SK-N-SH (cell line): ENCODE measurements around the gene RASSF3. TPM values are rescaled to one million over a fixed set of nuclear protein-coding genes. Genes with fewer than 3 reads are reported as not detected.

ENCODE experiments used
- CTCF ChIA-PET: fragments of 300-600, 350-600 bp; formaldehyde crosslinking; extraction: SDS; loops from one replicate; lab custom pipeline; 2021; lab: Yijun Ruan, JAX
- POLR2A ChIA-PET: fragments of 350-600 bp; sonication (Branson Sonifier 250); formaldehyde crosslinking; extraction: SDS; loops from one replicate; lab custom pipeline; 2020; ENCODE audit warnings: antibody characterized with exemption, inconsistent platforms; lab: Yijun Ruan, JAX
- DNase-seq: peaks from one replicate; pipeline ENCODE4 v3.0.0; 2012
- H2AFZ ChIP-seq: fragments of 200-600 bp; sonication (generic); 2 replicates; pipeline ENCODE4 v1.8.1; 2016; ENCODE audit warnings: antibody characterized with exemption, mild to moderate bottlenecking, low read depth
- H3F3A ChIP-seq: fragments of 200-600 bp; sonication (generic); replicated peaks from 2 replicates; pipeline ENCODE3; 2016; ENCODE audit warnings: antibody characterized with exemption, mild to moderate bottlenecking; ENCODE audit not compliant: insufficient read depth
- H3K27ac ChIP-seq, 2 experiments: fragments of 200-500 bp in 1 of 2; fragments of 200-600 bp in 1 of 2; sonication (Bioruptor generic) in 1 of 2; sonication (generic), shearing (Covaris generic) in 1 of 2; 2 replicates each; pipeline versions ENCODE4 v1.5.1 to v1.6.1; 2014 to 2016; ENCODE audit warnings: low read depth in 2 of 2, inconsistent platforms in 1 of 2, low read length in 1 of 2, mild to moderate bottlenecking in 1 of 2, mixed read lengths in 1 of 2
- H3K27me3 ChIP-seq: fragments of 200-600 bp; sonication (generic), shearing (Covaris generic); 2 replicates; pipeline ENCODE4 v1.6.1; 2016; ENCODE audit warnings: mixed run types; ENCODE audit not compliant: insufficient read depth
- H3K36me3 ChIP-seq, 2 experiments: fragments of 200-500 bp in 1 of 2; fragments of 200-600 bp in 1 of 2; sonication (Bioruptor generic) in 1 of 2; sonication (generic) in 1 of 2; replicated peaks in 1 of 2; 2 replicates each; pipeline versions ENCODE3 to v1.5.1; 2014 to 2016; ENCODE audit warnings: low read length in 1 of 2, mild to moderate bottlenecking in 1 of 2; ENCODE audit not compliant: insufficient read depth in 2 of 2, control insufficient read depth in 1 of 2
- H3K4me1 ChIP-seq, 2 experiments: fragments of 200-500 bp in 1 of 2; fragments of 200-600 bp in 1 of 2; sonication (Bioruptor generic) in 1 of 2; sonication (generic), shearing (Covaris generic) in 1 of 2; 2 replicates each; pipeline versions ENCODE4 v1.5.1 to v1.6.1; 2014 to 2016; ENCODE audit warnings: low read depth in 1 of 2, low read length in 1 of 2, mixed run types in 1 of 2; ENCODE audit not compliant: insufficient read depth in 2 of 2, control insufficient read depth in 1 of 2
- H3K4me2 ChIP-seq: fragments of 200-600 bp; sonication (generic), shearing (Covaris generic); 2 replicates; pipeline ENCODE4 v1.6.1; 2017; ENCODE audit warnings: mixed run types
- H3K4me3 ChIP-seq, 2 experiments: fragments of 200-500 bp in 1 of 2; fragments of 200-600 bp in 1 of 2; sonication (Bioruptor generic) in 1 of 2; sonication (generic), shearing (Covaris generic) in 1 of 2; 2 replicates each; pipeline versions ENCODE4 v1.5.1 to v1.8.1; 2014 to 2016; ENCODE audit warnings: low read depth in 2 of 2, inconsistent platforms in 1 of 2, low read length in 1 of 2, mild to moderate bottlenecking in 1 of 2, mixed read lengths in 1 of 2, moderate library complexity in 1 of 2
- H3K79me2 ChIP-seq: fragments of 200-600 bp; sonication (generic); 2 replicates; pipeline ENCODE4 v1.8.1; 2017; ENCODE audit warnings: mild to moderate bottlenecking; ENCODE audit not compliant: insufficient read depth
- H3K9ac ChIP-seq: fragments of 200-600 bp; sonication (generic); 2 replicates; pipeline ENCODE4 v1.6.1; 2017; ENCODE audit warnings: mixed run types
- H3K9me2 ChIP-seq: fragments of 200-600 bp; sonication (generic); 2 replicates; pipeline ENCODE4 v1.6.1; 2017; ENCODE audit warnings: mixed run types
- H3K9me3 ChIP-seq: fragments of 200-600 bp; sonication (generic); 2 replicates; pipeline ENCODE4 v1.6.1; 2017; ENCODE audit warnings: mixed run types, mild to moderate bottlenecking, moderate library complexity
- H4K20me1 ChIP-seq: fragments of 200-600 bp; sonication (generic); 2 replicates; pipeline ENCODE4 v1.6.1; 2017; ENCODE audit warnings: mild to moderate bottlenecking, mixed run types; ENCODE audit not compliant: insufficient read depth
- EP300 ChIP-seq, 2 experiments: IDR thresholded peaks; 2 replicates each; pipeline versions ENCODE4 v1.4.0 to v1.6.1; 2012; ENCODE audit warnings: borderline replicate concordance in 1 of 2, low read depth in 1 of 2, low read length in 1 of 2
- EZH2phosphoT487 ChIP-seq: fragments of 200-600 bp; sonication (generic); IDR thresholded peaks from 2 replicates; pipeline ENCODE4 v1.6.1; 2017; ENCODE audit warnings: low read depth, mixed run types, mild to moderate bottlenecking, antibody characterized with exemption, moderate library complexity, borderline replicate concordance
- FOSL2 ChIP-seq: IDR thresholded peaks from 2 replicates; pipeline ENCODE4 v1.4.0; 2012; ENCODE audit warnings: low read depth, mild to moderate bottlenecking, moderate library complexity, borderline replicate concordance
- FOXM1 ChIP-seq: IDR thresholded peaks from 2 replicates; pipeline ENCODE4 v1.4.0; 2012; ENCODE audit warnings: low read depth, mild to moderate bottlenecking
- GABPA ChIP-seq: IDR thresholded peaks from 2 replicates; pipeline ENCODE4 v1.4.0; 2012; ENCODE audit warnings: low read depth, mild to moderate bottlenecking
- JUND ChIP-seq: IDR thresholded peaks from 2 replicates; pipeline ENCODE4 v1.4.0; 2012
- MAX ChIP-seq: IDR thresholded peaks from 2 replicates; pipeline ENCODE4 v1.4.0; 2012; ENCODE audit warnings: low read depth
- NFIC ChIP-seq: IDR thresholded peaks from 2 replicates; pipeline ENCODE4 v1.4.0; 2012; ENCODE audit warnings: borderline replicate concordance
- RCOR1 ChIP-seq: fragments of 150-350 bp; IDR thresholded peaks from 2 replicates; pipeline ENCODE4 v1.6.1; 2017; ENCODE audit warnings: antibody characterized with exemption, low read length
- RXRA ChIP-seq: IDR thresholded peaks from 2 replicates; pipeline ENCODE4 v1.4.0; 2012; ENCODE audit warnings: low read depth, mild to moderate bottlenecking, borderline replicate concordance
- SIN3A ChIP-seq: IDR thresholded peaks from 2 replicates; pipeline ENCODE4 v1.6.1; 2012; ENCODE audit warnings: low read depth, mild to moderate bottlenecking, low read length, moderate library complexity, borderline replicate concordance
- TEAD4 ChIP-seq: IDR thresholded peaks from 2 replicates; pipeline ENCODE4 v1.4.0; 2012; ENCODE audit warnings: mild to moderate bottlenecking, borderline replicate concordance; ENCODE audit not compliant: insufficient read depth
- USF1 ChIP-seq: IDR thresholded peaks from 2 replicates; pipeline ENCODE4 v1.4.0; 2012; ENCODE audit warnings: low read depth, borderline replicate concordance
- ZBTB33 ChIP-seq: IDR thresholded peaks from 2 replicates; pipeline ENCODE4 v1.4.0; 2012; ENCODE audit warnings: low read depth, borderline replicate concordance
- WGBS: methylation state at CpG from one replicate; pipeline ENCODE4 v1.1.6; 2017; ENCODE audit warnings: low lambda C conversion rate; 5-methylcytosine and 5-hydroxymethylcytosine counted together
- polyA plus RNA-seq, 3 experiments: library from polyadenylated mRNA; depleted of rRNA; stranded (reverse); fragments of >200 nt; gene quantifications; 2 replicates each; pipeline ENCODE4 v1.2.3, GENCODE V29; 2012

Gene RASSF3
- polyA plus RNA-seq, 1 of the 3 experiments (the other 2 are of a cell fraction), result 11.1 TPM

- TF ChIP-seq TEAD4 (0 out of 2 replicates have a peak, but pooled peaks have one; percentile 9), USF1 (no peak), SIN3A (no peak), EZH2phosphoT487 (no peak), FOXM1 (no peak), ZBTB33 (no peak), GABPA (peak; percentile 39), FOSL2 (no peak), JUND (0 out of 2 replicates have a peak, but pooled peaks have one; percentile 9), MAX (0 out of 2 replicates have a peak, but pooled peaks have one; percentile 43), NFIC (peak; percentile 90), RXRA (no peak)
Measured at GRCh38 chr12:64672925-64673409, 62.7 kb downstream of the RASSF3 start (continued).

- H3K9me3 ChIP-seq, result no peaks in the 10 kb centered on the region
- CTCF ChIA-PET, result interaction anchor here (0.8 kb wide), 1 partner anchor 124 kb away, joined by 3 read pairs; no protein-coding TSS in a partner anchor
- H3K79me2 ChIP-seq, result peaks cover 76% of the 10 kb centered on the region
- no peak overlapping the region for H2AFZ ChIP-seq
- H3K4me3 ChIP-seq, result no peak overlapping the region
- no peak for TF ChIP-seq MAX
- peak in 1 of 2 experiments; percentile 48; a peak in 1 of 4 replicates for TF ChIP-seq EP300 (IDR thresholded peaks at IDR 0.05; ENCODE audit: borderline replicate concordance in 1 of 2, low read depth in 1 of 2, low read length in 1 of 2)
- TF ChIP-seq RCOR1, result 0 out of 2 replicates have a peak, but pooled peaks have one; percentile 34
- peak overlapping the region; percentile 41 to 84 for H3K27ac ChIP-seq
- peaks cover 10% of the 10 kb centered on the region for H3F3A ChIP-seq
- no peaks in the 10 kb centered on the region for H3K27me3 ChIP-seq
- no peaks in the 10 kb centered on the region for H3K9me2 ChIP-seq
- 47% methylated on average over 9 of the region's 9 CpGs for WGBS
- H3K36me3 ChIP-seq, result no peaks in the 10 kb centered on the region
- POLR2A ChIA-PET, result no interaction called here
- peak overlapping the region; percentile 37 for H3K4me2 ChIP-seq
- no peak overlapping the region for H3K9ac ChIP-seq
- DNase-seq, result peak; percentile 37
- H3K4me1 ChIP-seq, result peaks cover 59 to 61% of the 10 kb centered on the region in 2 experiments
- no peaks in the 10 kb centered on the region for H4K20me1 ChIP-seq
Measured at GRCh38 chr12:64673490-64674169, 63.3 kb downstream of the RASSF3 start.
